SK-N-SH (cell line): ENCODE results near the gene COMMD10.

Experiments
- NFIC ChIP-seq: IDR thresholded peaks from 2 replicates; pipeline ENCODE4 v1.4.0; 2012; ENCODE audit warnings: borderline replicate concordance
- YY1 ChIP-seq: IDR thresholded peaks from 2 replicates; pipeline ENCODE4 v1.4.0; 2012; ENCODE audit warnings: low read depth, mild to moderate bottlenecking

- TF ChIP-seq NFIC (no peak), YY1 (no peak)
These were observed 52.9 kb downstream of the COMMD10 start for GRCh38 chr5:116137544-116138378.
